ENCODE measurements around the gene CYP4A11.
"Not testable (repeated sequence)": the region's sequence is repeated elsewhere in the genome, so short reads cannot be mapped to it uniquely, and the experiment has no call there.

The CYP4A11 gene

DNA sequence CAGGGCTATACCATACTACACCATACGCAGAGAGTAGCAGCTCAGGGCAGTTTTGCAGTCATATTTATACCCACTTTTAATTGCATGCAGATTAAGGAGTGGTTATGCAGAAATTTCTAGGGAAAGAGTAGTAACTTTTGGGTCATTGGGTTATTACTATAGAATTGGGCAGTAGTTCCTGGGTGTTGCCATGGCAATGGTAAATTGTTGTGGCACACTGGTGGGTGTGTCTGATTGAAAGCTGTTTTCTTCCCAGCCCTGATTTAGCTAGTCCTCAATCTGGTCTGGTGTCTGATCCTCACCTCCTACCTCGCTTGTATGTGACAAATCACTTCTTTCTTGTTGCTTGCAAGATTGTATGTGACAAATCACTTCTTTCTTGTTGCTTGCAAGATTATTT lies 30.5 kb downstream of the CYP4A11 start:
- Histone ChIP-seq H3K27ac (ENCODE audit: low read depth, low read length, severe bottlenecking) (no peak overlapping the region), H3K9me3 (ENCODE audit: control insufficient read depth, low read length) (no peaks in the 10 kb centered on the region), H3K4me3 (ENCODE audit: extremely low read depth, insufficient read depth, low read length, poor library complexity, severe bottlenecking) (no peak overlapping the region), H3K4me1 (ENCODE audit: control insufficient read depth, insufficient read depth, low read length, poor library complexity, severe bottlenecking) (no peaks in the 10 kb centered on the region), H3K36me3 (ENCODE audit: control insufficient read depth, insufficient read depth, low read length) (no peaks in the 10 kb centered on the region)
- WGBS, 2 experiments (ENCODE audit: insufficient coverage in 2 of 2) = 60% methylated on average over 1 of the region's 2 CpGs; no CpG with 5 or more reads in 1 of the 2 experiments

DNA sequence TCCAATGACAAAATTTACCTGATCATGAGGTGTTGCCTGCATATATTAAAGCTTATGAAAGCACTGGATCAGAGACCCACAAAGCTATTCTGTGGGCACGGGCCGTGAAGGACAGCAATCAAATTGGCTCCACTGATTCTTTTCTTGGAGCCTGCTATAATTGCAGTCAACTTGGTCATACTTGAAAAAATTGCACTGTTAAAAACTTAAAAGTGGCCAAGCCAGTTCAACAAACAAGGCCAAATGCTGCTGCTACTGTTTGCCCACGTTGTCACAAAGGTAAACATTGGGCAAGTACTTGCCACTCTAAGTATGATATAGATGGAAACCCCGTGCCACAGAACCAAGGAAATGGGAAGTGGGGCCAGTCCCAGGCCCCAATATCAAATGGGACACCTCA lies 37.8 kb downstream of the CYP4A11 start:
- H3K4me1 ChIP-seq (ENCODE audit: control insufficient read depth, insufficient read depth, low read length, poor library complexity, severe bottlenecking) = no peaks in the 10 kb centered on the region
- no peaks in the 10 kb centered on the region for H3K36me3 ChIP-seq (ENCODE audit: control insufficient read depth, insufficient read depth, low read length)
- no peak overlapping the region for H3K27ac ChIP-seq (ENCODE audit: low read depth, low read length, severe bottlenecking)
- H3K4me3 ChIP-seq (ENCODE audit: extremely low read depth, insufficient read depth, low read length, poor library complexity, severe bottlenecking) = no peak overlapping the region
- 77 to 79% methylated on average over 3 of the region's 4 CpGs for WGBS, 2 experiments (ENCODE audit: insufficient coverage in 2 of 2)
- no peaks in the 10 kb centered on the region for H3K9me3 ChIP-seq (ENCODE audit: control insufficient read depth, low read length)

DNA sequence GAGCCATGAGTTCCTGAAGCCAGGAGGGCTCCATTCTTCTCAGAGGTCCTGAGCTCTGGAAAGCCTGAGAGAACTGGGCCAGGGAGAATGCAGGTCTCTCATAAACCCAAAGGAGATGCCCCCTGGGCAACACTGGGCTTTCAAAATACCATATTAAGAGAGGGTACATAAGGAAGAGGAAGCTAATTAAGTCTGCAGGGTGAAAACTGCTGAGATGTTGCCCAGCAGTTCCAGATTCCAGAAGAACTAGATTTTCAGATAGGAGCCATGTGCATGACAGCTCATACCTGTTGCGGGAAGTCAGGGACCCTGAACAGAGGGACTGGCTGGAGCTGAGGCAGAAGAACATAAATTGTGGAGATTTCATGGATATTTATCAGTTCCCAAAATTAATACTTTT lies 40.9 kb downstream of the CYP4A11 start:
- no peak overlapping the region for H3K27ac ChIP-seq (ENCODE audit: low read depth, low read length, severe bottlenecking)
- H3K36me3 ChIP-seq (ENCODE audit: control insufficient read depth, insufficient read depth, low read length) = no peaks in the 10 kb centered on the region
- no peaks in the 10 kb centered on the region for H3K4me1 ChIP-seq (ENCODE audit: control insufficient read depth, insufficient read depth, low read length, poor library complexity, severe bottlenecking)
- 100% methylated on average over 1 of the region's 1 CpG; no CpG with 5 or more reads in 1 of the 2 experiments for whole genome bisulfite sequencing, 2 experiments (ENCODE audit: insufficient coverage in 2 of 2)
- H3K9me3 ChIP-seq (ENCODE audit: control insufficient read depth, low read length) = no peaks in the 10 kb centered on the region
- H3K4me3 ChIP-seq (ENCODE audit: extremely low read depth, insufficient read depth, low read length, poor library complexity, severe bottlenecking) = no peak overlapping the region

DNA sequence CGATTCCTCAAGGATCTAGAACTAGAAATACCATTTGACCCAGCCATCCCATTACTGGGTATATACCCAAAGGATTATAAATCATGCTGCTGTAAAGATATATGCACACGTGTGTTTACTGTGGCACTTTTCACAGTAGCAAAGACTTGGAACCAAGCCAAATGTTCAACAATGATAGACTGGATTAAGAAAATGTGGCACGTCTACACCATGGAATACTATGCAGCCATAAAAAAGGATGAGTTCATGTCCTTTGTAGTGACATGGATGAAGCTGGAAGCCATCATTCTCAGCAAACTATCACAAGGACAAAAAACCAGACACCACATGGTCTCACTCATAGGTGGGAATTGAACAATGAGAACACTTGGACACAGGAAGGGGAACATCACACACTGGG lies 59.6 kb downstream of the CYP4A11 start:
- not testable (repeated sequence) for H3K27ac ChIP-seq (ENCODE audit: low read depth, low read length, severe bottlenecking); H3K36me3 ChIP-seq (ENCODE audit: control insufficient read depth, insufficient read depth, low read length); H3K4me1 ChIP-seq (ENCODE audit: control insufficient read depth, insufficient read depth, low read length, poor library complexity, severe bottlenecking); H3K4me3 ChIP-seq (ENCODE audit: extremely low read depth, insufficient read depth, low read length, poor library complexity, severe bottlenecking); H3K9me3 ChIP-seq (ENCODE audit: control insufficient read depth, low read length)
- WGBS, 2 experiments (ENCODE audit: insufficient coverage in 2 of 2) = no CpG with 5 or more reads among the region's 3 CpGs

All from mesodermal cell (in vitro differentiated cells).